Measurements from ENCODE around the gene TTLL5.
A peak's percentile ranks its signal among the peaks of the same experiment; 100 is the strongest.

TTLL5 gene

DNA sequence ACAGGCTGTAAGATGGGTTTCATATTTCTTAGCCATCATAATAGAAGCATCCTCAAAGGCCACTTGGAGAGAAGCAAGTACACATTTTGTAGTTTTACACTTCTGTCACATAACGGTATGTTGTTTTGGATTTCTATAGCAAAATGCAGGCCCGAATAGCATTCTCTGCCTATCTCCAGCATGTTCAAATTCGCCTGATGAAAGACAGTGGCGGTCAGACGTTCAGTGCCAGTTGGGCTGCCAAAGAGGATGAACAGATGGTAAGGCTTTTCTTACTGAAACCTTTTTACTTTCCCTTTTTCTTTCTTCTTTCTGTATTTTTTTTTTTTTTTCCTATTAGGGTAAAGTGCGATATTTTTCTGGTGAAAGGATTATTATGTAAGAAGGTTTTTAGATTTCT, 110.5 kb downstream of the TTLL5 start:
- no peak overlapping the region for H2AFZ ChIP-seq (ENCODE audit: low read depth, low read length)
- no peaks in the 10 kb centered on the region for H3K9me3 ChIP-seq (ENCODE audit: control insufficient read depth, low read length)
- no peak overlapping the region for H2BK5ac ChIP-seq (ENCODE audit: low read depth, low read length, poor library complexity, severe bottlenecking)
- no peak overlapping the region for H3K23ac ChIP-seq (ENCODE audit: low read length in 2 of 2)
- peaks cover 7 to 39% of the 10 kb centered on the region in 2 experiments for H3K36me3 ChIP-seq (ENCODE audit: control insufficient read depth in 1 of 2, insufficient read depth in 2 of 2, low read depth in 1 of 2, low read length in 2 of 2)
- no peak overlapping the region for H2BK12ac ChIP-seq (ENCODE audit: low read length in 2 of 2)
- no peak overlapping the region for H3K4me3 ChIP-seq (ENCODE audit: insufficient read depth in 1 of 2, low read depth in 1 of 2, low read length in 2 of 2)
- H3K4me1 ChIP-seq (ENCODE audit: control insufficient read depth, insufficient read depth, low read depth, low read length): no peaks in the 10 kb centered on the region
- H3K27ac ChIP-seq (ENCODE audit: low read length, poor library complexity, severe bottlenecking): no peak overlapping the region
- H3K79me1 ChIP-seq (replicated peaks; ENCODE audit: low read length, poor library complexity, severe bottlenecking): peaks cover 5% of the 10 kb centered on the region
- no peak overlapping the region for H4K91ac ChIP-seq (ENCODE audit: low read length)
- H3K4me2 ChIP-seq (ENCODE audit: low read length, poor library complexity, severe bottlenecking): no peak overlapping the region
- H4K8ac ChIP-seq (ENCODE audit: low read length): no peak overlapping the region
- H2BK15ac ChIP-seq (ENCODE audit: low read depth, poor library complexity, severe bottlenecking): no peak overlapping the region
- no peak overlapping the region for H3K4ac ChIP-seq (ENCODE audit: low read depth in 1 of 2, low read length in 2 of 2)
- DNase-seq: no peak
- no peak overlapping the region for H3K9ac ChIP-seq (ENCODE audit: low read length)
- no peak overlapping the region for H3K14ac ChIP-seq (ENCODE audit: low read length in 2 of 2)
- no peak overlapping the region for H3K18ac ChIP-seq (ENCODE audit: low read depth in 1 of 2, low read length in 2 of 2)
- H3K27me3 ChIP-seq (ENCODE audit: control insufficient read depth in 1 of 2, insufficient read depth in 1 of 2, low read length in 2 of 2): no peaks in the 10 kb centered on the region
- H2AK5ac ChIP-seq (ENCODE audit: low read length, severe bottlenecking): no peak overlapping the region
- no peak overlapping the region for H2BK120ac ChIP-seq (ENCODE audit: low read depth, low read length)
- WGBS: 95% methylated on average over 5 of the region's 6 CpGs

DNA sequence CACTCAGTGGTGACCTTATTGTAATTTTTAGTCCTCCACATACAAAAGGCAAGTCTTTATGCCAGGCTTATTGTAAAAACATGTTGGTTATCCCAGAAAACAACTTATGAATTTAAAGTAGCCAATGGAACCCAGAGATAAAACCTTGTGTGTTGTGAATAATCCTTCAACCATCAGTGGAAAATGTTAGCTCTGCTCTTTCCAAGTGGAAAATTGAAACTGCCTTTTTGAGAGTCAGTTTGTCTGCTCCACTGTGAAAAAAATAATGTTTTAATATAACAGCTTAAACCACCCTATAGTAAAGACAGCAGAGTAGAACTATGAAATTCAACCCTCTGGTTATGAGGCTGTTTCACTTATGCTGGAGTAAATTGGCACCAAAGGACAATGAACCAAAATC, 112.0 kb downstream of the TTLL5 start:
- H2AFZ ChIP-seq (ENCODE audit: low read depth, low read length): no peak overlapping the region
- H3K4ac ChIP-seq (ENCODE audit: low read depth in 1 of 2, low read length in 2 of 2): no peak overlapping the region
- H3K27me3 ChIP-seq (ENCODE audit: control insufficient read depth in 1 of 2, insufficient read depth in 1 of 2, low read length in 2 of 2): no peaks in the 10 kb centered on the region
- no peak overlapping the region for H2BK12ac ChIP-seq (ENCODE audit: low read length in 2 of 2)
- no peaks in the 10 kb centered on the region for H3K4me1 ChIP-seq (ENCODE audit: control insufficient read depth, insufficient read depth, low read depth, low read length)
- H4K91ac ChIP-seq (ENCODE audit: low read length): no peak overlapping the region
- H3K4me3 ChIP-seq (ENCODE audit: insufficient read depth in 1 of 2, low read depth in 1 of 2, low read length in 2 of 2): no peak overlapping the region
- H2BK5ac ChIP-seq (ENCODE audit: low read depth, low read length, poor library complexity, severe bottlenecking): no peak overlapping the region
- H3K23ac ChIP-seq (ENCODE audit: low read length in 2 of 2): no peak overlapping the region
- no peak overlapping the region for H2AK5ac ChIP-seq (ENCODE audit: low read length, severe bottlenecking)
- no peak overlapping the region for H3K18ac ChIP-seq (ENCODE audit: low read depth in 1 of 2, low read length in 2 of 2)
- DNase-seq: no peak
- no peaks in the 10 kb centered on the region for H3K9me3 ChIP-seq (ENCODE audit: control insufficient read depth, low read length)
- no peak overlapping the region for H3K4me2 ChIP-seq (ENCODE audit: low read length, poor library complexity, severe bottlenecking)
- no peak overlapping the region for H3K9ac ChIP-seq (ENCODE audit: low read length)
- peaks cover 4% of the 10 kb centered on the region for H3K79me1 ChIP-seq (replicated peaks; ENCODE audit: low read length, poor library complexity, severe bottlenecking)
- H3K36me3 ChIP-seq (ENCODE audit: control insufficient read depth in 1 of 2, insufficient read depth in 2 of 2, low read depth in 1 of 2, low read length in 2 of 2): peaks cover 7 to 49% of the 10 kb centered on the region in 2 experiments
- H3K14ac ChIP-seq (ENCODE audit: low read length in 2 of 2): no peak overlapping the region
- H4K8ac ChIP-seq (ENCODE audit: low read length): no peak overlapping the region
- no peak overlapping the region for H2BK15ac ChIP-seq (ENCODE audit: low read depth, poor library complexity, severe bottlenecking)
- H3K27ac ChIP-seq (ENCODE audit: low read length, poor library complexity, severe bottlenecking): no peak overlapping the region
- H2BK120ac ChIP-seq (ENCODE audit: low read depth, low read length): no peak overlapping the region

DNA sequence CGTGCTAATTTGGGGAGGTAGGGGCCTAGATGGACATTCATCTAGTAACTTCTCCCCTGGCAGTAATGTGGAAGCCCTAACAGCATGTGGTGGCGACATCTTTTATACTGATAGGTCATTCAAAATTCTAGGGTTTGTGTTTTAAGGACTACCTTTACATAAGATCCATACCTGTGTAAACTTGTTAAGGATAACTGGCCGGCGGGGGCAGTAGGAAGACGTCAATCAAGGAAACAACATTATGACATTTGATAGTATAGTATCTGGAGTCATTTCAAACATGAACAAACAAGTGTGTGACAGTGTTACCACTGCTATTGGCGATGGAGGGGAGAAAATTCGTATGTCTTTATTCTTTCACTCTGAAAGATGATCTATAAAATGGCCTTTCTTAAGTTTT, 120.0 kb downstream of the TTLL5 start:
- Histone ChIP-seq H3K9me3 (ENCODE audit: control insufficient read depth, low read length) (no peaks in the 10 kb centered on the region), H2AFZ (ENCODE audit: low read depth, low read length) (no peak overlapping the region), H3K9ac (ENCODE audit: low read length) (no peak overlapping the region), H2BK12ac (ENCODE audit: low read length in 2 of 2) (no peak overlapping the region), H4K91ac (ENCODE audit: low read length) (no peak overlapping the region), H3K14ac (ENCODE audit: low read length in 2 of 2) (no peak overlapping the region), H3K4ac (ENCODE audit: low read depth in 1 of 2, low read length in 2 of 2) (no peak overlapping the region), H3K18ac (ENCODE audit: low read depth in 1 of 2, low read length in 2 of 2) (no peak overlapping the region), H2BK120ac (ENCODE audit: low read depth, low read length) (no peak overlapping the region), H3K27ac (ENCODE audit: low read length, poor library complexity, severe bottlenecking) (no peak overlapping the region), H3K79me1 (replicated peaks; ENCODE audit: low read length, poor library complexity, severe bottlenecking) (no peaks in the 10 kb centered on the region), H2BK15ac (ENCODE audit: low read depth, poor library complexity, severe bottlenecking) (no peak overlapping the region), H3K27me3 (ENCODE audit: control insufficient read depth in 1 of 2, insufficient read depth in 1 of 2, low read length in 2 of 2) (no peaks in the 10 kb centered on the region), H3K4me2 (ENCODE audit: low read length, poor library complexity, severe bottlenecking) (no peak overlapping the region), H3K23ac (ENCODE audit: low read length in 2 of 2) (no peak overlapping the region), H3K4me1 (ENCODE audit: control insufficient read depth, insufficient read depth, low read depth, low read length) (peaks cover 2% of the 10 kb centered on the region), H2AK5ac (ENCODE audit: low read length, severe bottlenecking) (no peak overlapping the region), H4K8ac (ENCODE audit: low read length) (no peak overlapping the region), H3K4me3 (ENCODE audit: insufficient read depth in 1 of 2, low read depth in 1 of 2, low read length in 2 of 2) (no peak overlapping the region), H2BK5ac (ENCODE audit: low read depth, low read length, poor library complexity, severe bottlenecking) (no peak overlapping the region), H3K36me3 (ENCODE audit: control insufficient read depth in 1 of 2, insufficient read depth in 2 of 2, low read depth in 1 of 2, low read length in 2 of 2) (peaks cover 5 to 52% of the 10 kb centered on the region in 2 experiments)
- DNase-seq: no peak
- 94% methylated on average over 6 of the region's 7 CpGs for WGBS

DNA sequence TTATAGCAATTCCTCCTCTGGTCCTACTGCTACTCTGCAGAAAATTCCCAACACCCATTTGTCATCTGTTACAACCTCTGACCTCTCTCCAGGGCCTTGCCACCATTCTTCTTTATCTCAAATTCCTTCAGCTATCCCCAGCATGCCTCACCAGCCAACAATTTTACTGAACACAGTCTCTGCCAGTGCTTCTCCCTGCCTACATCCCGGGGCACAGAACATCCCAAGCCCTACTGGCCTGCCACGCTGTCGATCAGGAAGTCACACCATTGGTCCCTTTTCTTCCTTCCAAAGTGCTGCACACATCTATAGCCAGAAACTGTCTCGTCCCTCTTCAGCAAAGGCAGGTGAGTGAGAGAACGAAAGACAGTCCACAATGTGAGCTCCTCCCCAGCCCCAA, 122.1 kb downstream of the TTLL5 start:
- DNase-seq: no peak
- H3K14ac ChIP-seq (ENCODE audit: low read length in 2 of 2): no peak overlapping the region
- no peak overlapping the region for H3K18ac ChIP-seq (ENCODE audit: low read depth in 1 of 2, low read length in 2 of 2)
- no peak overlapping the region for H2AK5ac ChIP-seq (ENCODE audit: low read length, severe bottlenecking)
- no peaks in the 10 kb centered on the region for H3K9me3 ChIP-seq (ENCODE audit: control insufficient read depth, low read length)
- H4K91ac ChIP-seq (ENCODE audit: low read length): no peak overlapping the region
- H2BK15ac ChIP-seq (ENCODE audit: low read depth, poor library complexity, severe bottlenecking): no peak overlapping the region
- H3K4me3 ChIP-seq (ENCODE audit: insufficient read depth in 1 of 2, low read depth in 1 of 2, low read length in 2 of 2): no peak overlapping the region
- H3K4me1 ChIP-seq (ENCODE audit: control insufficient read depth, insufficient read depth, low read depth, low read length): peaks cover 2% of the 10 kb centered on the region
- no peak overlapping the region for H2BK12ac ChIP-seq (ENCODE audit: low read length in 2 of 2)
- H3K23ac ChIP-seq (ENCODE audit: low read length in 2 of 2): no peak overlapping the region
- 93% methylated on average over 5 of the region's 5 CpGs for WGBS
- H3K4ac ChIP-seq (ENCODE audit: low read depth in 1 of 2, low read length in 2 of 2): no peak overlapping the region
- H2BK5ac ChIP-seq (ENCODE audit: low read depth, low read length, poor library complexity, severe bottlenecking): no peak overlapping the region
- peaks cover 5 to 39% of the 10 kb centered on the region in 2 experiments for H3K36me3 ChIP-seq (ENCODE audit: control insufficient read depth in 1 of 2, insufficient read depth in 2 of 2, low read depth in 1 of 2, low read length in 2 of 2)
- H3K4me2 ChIP-seq (ENCODE audit: low read length, poor library complexity, severe bottlenecking): no peak overlapping the region
- H4K8ac ChIP-seq (ENCODE audit: low read length): peak overlapping the region; percentile 51
- H3K27me3 ChIP-seq (ENCODE audit: control insufficient read depth in 1 of 2, insufficient read depth in 1 of 2, low read length in 2 of 2): no peaks in the 10 kb centered on the region
- H2BK120ac ChIP-seq (ENCODE audit: low read depth, low read length): no peak overlapping the region
- H2AFZ ChIP-seq (ENCODE audit: low read depth, low read length): no peak overlapping the region
- no peaks in the 10 kb centered on the region for H3K79me1 ChIP-seq (replicated peaks; ENCODE audit: low read length, poor library complexity, severe bottlenecking)
- H3K9ac ChIP-seq (ENCODE audit: low read length): no peak overlapping the region
- H3K27ac ChIP-seq (ENCODE audit: low read length, poor library complexity, severe bottlenecking): no peak overlapping the region
